Measurements from ENCODE around the gene TFDP1. TPM values are rescaled to one million over a fixed set of nuclear protein-coding genes. Genes with fewer than 3 reads are reported as not detected.

Gene TFDP1
- total RNA-seq, 3 donors from 2014 or later = 31.8 to 34.0 (median 33.3) TPM

DNA sequence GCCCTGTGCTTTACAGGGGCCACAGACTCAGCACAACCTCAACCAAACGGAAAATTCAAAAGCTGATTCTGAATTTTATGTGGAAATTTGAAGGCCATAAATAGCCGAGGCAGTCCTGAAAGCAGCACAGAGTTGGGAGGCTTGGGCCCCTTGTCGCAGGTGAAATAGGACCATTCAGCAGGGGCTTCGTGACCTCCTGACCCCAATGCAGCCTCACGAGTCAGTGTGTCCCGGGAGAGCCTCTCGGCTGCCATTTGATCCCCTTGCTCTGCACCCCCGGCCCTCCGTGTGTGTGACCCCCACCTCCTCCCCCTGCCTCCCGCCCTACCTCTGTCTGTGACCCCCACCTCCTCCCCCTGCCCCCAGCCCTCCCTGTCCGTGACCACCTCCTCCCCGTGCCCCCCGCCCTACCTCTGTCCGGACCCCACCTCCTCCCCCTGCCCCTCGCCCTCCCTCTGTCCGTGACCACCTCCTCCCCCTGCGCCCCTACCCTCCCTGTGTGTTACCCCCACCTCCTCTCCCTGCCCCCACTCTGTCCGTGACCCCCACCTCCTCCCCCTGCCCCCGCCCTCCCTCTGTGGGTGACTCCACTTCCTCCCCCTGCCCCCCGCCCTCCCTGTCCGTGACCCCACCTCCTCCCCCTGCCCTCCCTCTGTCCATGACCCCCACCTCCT lies 41.7 kb upstream of the TFDP1 start:
- Histone ChIP-seq H3K4me1 (peaks cover 5 to 8% of the 10 kb centered on the region in 2 donors), H3K27ac (no peak overlapping the region), H3K27me3 (no peaks in the 10 kb centered on the region), H3K9me3 (no peaks in the 10 kb centered on the region), H3K4me3 (no peak overlapping the region), H3K36me3 (no peaks in the 10 kb centered on the region)
- intact Hi-C loops (cut with DNase I; ENCODE audit: low total_unique reads) = no loop called here
- peak in 1 of 2 donors; percentile 10 for DNase-seq (ENCODE audit: low spot score in 2 of 2)
- TF ChIP-seq, protein P1, sequence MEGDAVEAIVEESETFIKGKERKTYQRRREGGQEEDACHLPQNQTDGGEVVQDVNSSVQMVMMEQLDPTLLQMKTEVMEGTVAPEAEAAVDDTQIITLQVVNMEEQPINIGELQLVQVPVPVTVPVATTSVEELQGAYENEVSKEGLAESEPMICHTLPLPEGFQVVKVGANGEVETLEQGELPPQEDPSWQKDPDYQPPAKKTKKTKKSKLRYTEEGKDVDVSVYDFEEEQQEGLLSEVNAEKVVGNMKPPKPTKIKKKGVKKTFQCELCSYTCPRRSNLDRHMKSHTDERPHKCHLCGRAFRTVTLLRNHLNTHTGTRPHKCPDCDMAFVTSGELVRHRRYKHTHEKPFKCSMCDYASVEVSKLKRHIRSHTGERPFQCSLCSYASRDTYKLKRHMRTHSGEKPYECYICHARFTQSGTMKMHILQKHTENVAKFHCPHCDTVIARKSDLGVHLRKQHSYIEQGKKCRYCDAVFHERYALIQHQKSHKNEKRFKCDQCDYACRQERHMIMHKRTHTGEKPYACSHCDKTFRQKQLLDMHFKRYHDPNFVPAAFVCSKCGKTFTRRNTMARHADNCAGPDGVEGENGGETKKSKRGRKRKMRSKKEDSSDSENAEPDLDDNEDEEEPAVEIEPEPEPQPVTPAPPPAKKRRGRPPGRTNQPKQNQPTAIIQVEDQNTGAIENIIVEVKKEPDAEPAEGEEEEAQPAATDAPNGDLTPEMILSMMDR (IDR thresholded peaks at IDR 0.05) = no peak
- TF ChIP-seq POLR2A (IDR thresholded peaks at IDR 0.05) = no peak
- no peak for TF ChIP-seq POLR2AphosphoS5 (IDR thresholded peaks at IDR 0.05)

DNA sequence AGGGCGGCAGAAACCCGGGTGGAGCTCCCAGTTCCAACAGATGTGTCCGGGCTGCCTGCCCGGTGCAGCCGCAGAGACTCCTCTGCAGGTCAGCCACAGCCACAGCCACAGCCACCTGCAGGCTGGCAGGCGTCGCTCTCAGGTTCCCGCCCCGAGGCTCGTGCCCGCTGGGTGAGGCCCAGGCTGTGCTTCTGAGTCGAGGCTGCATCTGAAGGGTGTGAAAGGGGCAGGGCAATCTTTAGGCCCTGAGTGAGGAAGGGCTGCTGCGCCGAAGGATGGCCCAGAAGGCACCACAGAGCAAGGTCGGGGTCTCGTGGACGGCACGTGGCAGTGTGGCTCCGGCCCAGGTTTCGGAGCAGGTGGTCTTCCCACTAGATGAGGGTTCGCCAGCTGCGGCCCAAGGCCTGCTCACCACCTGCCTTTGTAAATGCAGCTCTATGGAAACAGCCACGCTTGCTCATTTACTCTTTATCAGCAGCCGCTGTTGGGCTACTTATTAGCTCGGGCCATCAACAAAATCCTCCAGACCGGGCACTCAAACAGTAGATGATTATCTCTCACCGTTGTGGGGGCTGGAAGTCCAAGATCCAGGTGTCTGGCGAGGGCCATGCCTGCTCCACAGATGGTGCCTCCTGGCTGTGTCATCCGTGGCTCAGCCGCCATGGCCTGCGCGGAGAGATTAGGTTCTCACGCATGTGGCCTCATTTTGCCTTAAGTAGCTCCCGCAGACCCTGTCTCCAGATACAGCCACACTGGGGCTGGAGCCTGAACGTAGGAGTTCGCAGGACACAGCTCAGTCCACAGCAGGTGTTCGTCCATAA lies 40.3 kb upstream of the TFDP1 start:
- intact Hi-C loops (cut with DNase I; ENCODE audit: low total_unique reads) = no loop called here
- Histone ChIP-seq H3K4me3 (no peak overlapping the region), H3K4me1 (peaks cover 5 to 8% of the 10 kb centered on the region in 2 donors), H3K36me3 (no peaks in the 10 kb centered on the region), H3K27ac (peak overlapping the region in 1 of 2 donors; percentile 25), H3K9me3 (no peaks in the 10 kb centered on the region), H3K27me3 (no peaks in the 10 kb centered on the region)
- no peak for TF ChIP-seq POLR2AphosphoS5 (IDR thresholded peaks at IDR 0.05)
- TF ChIP-seq, protein P1 (IDR thresholded peaks at IDR 0.05) = no peak
- no peak for TF ChIP-seq POLR2A (IDR thresholded peaks at IDR 0.05)
- peak in 1 of 2 donors; percentile 48 for DNase-seq (ENCODE audit: low spot score in 2 of 2)

DNA sequence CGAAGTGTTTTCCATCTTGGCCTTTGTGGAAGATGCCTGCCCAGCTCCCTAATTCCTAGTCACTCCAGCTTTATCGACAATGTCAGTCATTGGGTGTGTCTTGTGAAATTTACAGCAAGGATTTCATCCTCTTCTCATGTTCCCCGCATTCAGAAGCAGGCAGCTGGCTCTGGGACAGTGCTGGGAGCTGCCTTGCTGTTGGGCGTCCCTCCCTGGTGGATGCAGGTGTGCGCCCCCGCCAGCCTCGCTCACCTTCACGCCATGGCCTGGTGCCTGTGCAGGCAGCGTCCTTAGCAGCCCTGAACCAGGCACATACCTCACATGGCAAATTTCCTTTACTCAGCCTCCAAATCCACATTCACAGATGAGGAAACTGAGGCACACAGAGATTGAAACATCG lies 39.7 kb upstream of the TFDP1 start:
- intact Hi-C loops (cut with DNase I; ENCODE audit: low total_unique reads) = no loop called here
- peak overlapping the region in 1 of 2 donors; percentile 25 for H3K27ac ChIP-seq
- no peaks in the 10 kb centered on the region for H3K9me3 ChIP-seq
- H3K36me3 ChIP-seq = no peaks in the 10 kb centered on the region
- no peaks in the 10 kb centered on the region for H3K27me3 ChIP-seq
- no peak overlapping the region for H3K4me3 ChIP-seq
- DNase-seq (ENCODE audit: low spot score in 2 of 2) = peak in 1 of 2 donors; percentile 36
- no peak for TF ChIP-seq POLR2AphosphoS5 (IDR thresholded peaks at IDR 0.05)
- no peak for TF ChIP-seq POLR2A (IDR thresholded peaks at IDR 0.05)
- TF ChIP-seq, protein P1 (IDR thresholded peaks at IDR 0.05) = no peak
- peaks cover 5 to 8% of the 10 kb centered on the region in 2 donors for H3K4me1 ChIP-seq

DNA sequence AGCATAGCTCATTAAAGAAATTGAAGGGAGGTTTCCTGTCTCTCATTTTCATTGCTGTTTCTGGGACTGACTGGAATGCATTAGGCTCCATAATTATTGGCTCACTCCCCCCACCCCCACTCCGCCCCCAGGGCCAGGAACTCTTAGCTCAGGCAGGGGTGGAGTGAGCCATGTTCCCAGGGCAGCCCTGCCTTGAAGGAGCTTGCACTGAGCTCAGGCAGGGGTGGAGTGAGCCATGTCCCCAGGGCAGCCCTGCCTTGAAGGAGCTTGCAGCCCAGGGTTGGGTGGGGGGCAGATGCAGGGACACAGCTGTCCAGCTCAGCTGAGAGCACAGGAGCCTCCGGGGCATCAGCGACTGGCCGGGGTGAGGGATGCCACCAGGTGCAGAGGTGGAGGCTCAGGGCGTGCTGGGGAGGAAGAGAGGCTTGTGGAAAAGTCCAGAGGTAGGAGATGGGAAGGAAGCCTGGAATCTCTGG lies 39.1 kb upstream of the TFDP1 start:
- DNase-seq (ENCODE audit: low spot score in 2 of 2) = peak in 1 of 2 donors; percentile 46
- Histone ChIP-seq H3K4me3 (peak overlapping the region in 1 of 3 donors; percentile 44), H3K27ac (peak overlapping the region in 1 of 2 donors; percentile 84)

More for the DNA sequence above, 39.1 kb upstream of the TFDP1 start:
- Histone ChIP-seq H3K27me3 (no peaks in the 10 kb centered on the region), H3K4me1 (peaks cover 5 to 8% of the 10 kb centered on the region in 2 donors), H3K36me3 (no peaks in the 10 kb centered on the region), H3K9me3 (no peaks in the 10 kb centered on the region)
- intact Hi-C loops (cut with DNase I; ENCODE audit: low total_unique reads) = no loop called here
- TF ChIP-seq, protein P1 (IDR thresholded peaks at IDR 0.05) = no peak
- TF ChIP-seq POLR2A (IDR thresholded peaks at IDR 0.05) = no peak
- TF ChIP-seq POLR2AphosphoS5 (IDR thresholded peaks at IDR 0.05) = no peak

All from breast epithelium (tissue), 4 donors.